COLO668 (cell line): ENCODE measurements around the gene LRR1.
"Not testable (repeated sequence)": the region's sequence is repeated elsewhere in the genome, so short reads cannot be mapped to it uniquely, and the experiment has no call there.

Experiments used
- DNase-seq: peaks from one replicate; lab custom pipeline; 2025; ENCODE audit not compliant: unreplicated experiment; lab: John Stamatoyannopoulos, UW

LRR1 gene

GRCh38 chr14:49623941-49624839 lies 25.4 kb downstream of the LRR1 start:
- no peak for DNase-seq

- DNase-seq = peak; percentile 98
Observed at GRCh38 chr14:49633640-49634546, 35.2 kb downstream of the LRR1 start.

GRCh38 chr14:49634547-49635334 lies 36.0 kb downstream of the LRR1 start, which contains the start of gene DNAAF2:
TSS of gene DNAAF2 (minus strand) at chr14:49635244. CDS start at chr14:49635149, 95 bp downstream.
- DNase-seq = peak; percentile 84

GRCh38 chr14:49636866-49637265 lies 38.1 kb downstream of the LRR1 start:
- DNase-seq = no peak

- DNase-seq = no peak
Observed at GRCh38 chr14:49637534-49638078, 38.9 kb downstream of the LRR1 start.

- DNase-seq = no peak
Observed at GRCh38 chr14:49640540-49641417, 42.0 kb downstream of the LRR1 start.

- DNase-seq = peak; percentile 62
Observed at GRCh38 chr14:49641697-49642129, 43.0 kb downstream of the LRR1 start.

- no peak for DNase-seq
Observed at GRCh38 chr14:49642163-49642562, 43.4 kb downstream of the LRR1 start.

GRCh38 chr14:49653508-49653907 lies 54.8 kb downstream of the LRR1 start:
- no peak for DNase-seq

GRCh38 chr14:49654511-49654910 lies 55.8 kb downstream of the LRR1 start:
- DNase-seq = no peak

GRCh38 chr14:49657500-49657899 lies 58.8 kb downstream of the LRR1 start:
- not testable (repeated sequence) for DNase-seq

- peak; percentile 13 for DNase-seq
Observed at GRCh38 chr14:49659526-49660455, 61.1 kb downstream of the LRR1 start.
